RPMI8226 (cell line): ENCODE data around the gene LNP1.

Experiments used
- DNase-seq: peaks from one replicate; pipeline ENCODE4 v3.0.0-alpha.2; 2015

The LNP1 gene

GRCh38 chr3:100400419-100400779 lies 940 bp upstream of the LNP1 start:
- DNase-seq, result peak; percentile 54

- DNase-seq, result peak; percentile 64
These were observed 319 bp downstream of the LNP1 start for GRCh38 chr3:100401674-100402041.

- DNase-seq, result peak; percentile 42
These were observed 917 bp downstream of the LNP1 start for GRCh38 chr3:100402256-100402655.

- DNase-seq, result no peak
These were observed 1.6 kb downstream of the LNP1 start for GRCh38 chr3:100402891-100403290.

- DNase-seq, result peak; percentile 44
These were observed 2.3 kb downstream of the LNP1 start for GRCh38 chr3:100403362-100404249.

GRCh38 chr3:100404250-100404548 lies 2.9 kb downstream of the LNP1 start:
- DNase-seq, result no peak

- DNase-seq, result no peak
These were observed 5.8 kb downstream of the LNP1 start for GRCh38 chr3:100407164-100407563.

- DNase-seq, result no peak
These were observed 6.7 kb downstream of the LNP1 start for GRCh38 chr3:100407977-100408532.

GRCh38 chr3:100411091-100411982 lies 10.0 kb downstream of the LNP1 start:
- no peak for DNase-seq

- no peak for DNase-seq
These were observed 11.7 kb downstream of the LNP1 start for GRCh38 chr3:100412912-100413590.

- no peak for DNase-seq
These were observed 12.3 kb downstream of the LNP1 start for GRCh38 chr3:100413613-100414012.

GRCh38 chr3:100416176-100416575 lies 14.8 kb downstream of the LNP1 start:
- no peak for DNase-seq

- DNase-seq, result no peak
These were observed 15.5 kb downstream of the LNP1 start for GRCh38 chr3:100416863-100417262.

- no peak for DNase-seq
These were observed 18.1 kb downstream of the LNP1 start for GRCh38 chr3:100419406-100419805.

GRCh38 chr3:100420885-100421284 lies 19.5 kb downstream of the LNP1 start:
- no peak for DNase-seq

- no peak for DNase-seq
These were observed 22.3 kb downstream of the LNP1 start for GRCh38 chr3:100423611-100424010.

- no peak for DNase-seq
These were observed 22.9 kb downstream of the LNP1 start for GRCh38 chr3:100424261-100424660.

GRCh38 chr3:100425316-100425715 lies 24.0 kb downstream of the LNP1 start:
- no peak for DNase-seq

- no peak for DNase-seq
These were observed 24.8 kb downstream of the LNP1 start for GRCh38 chr3:100426067-100426682.

GRCh38 chr3:100427699-100428098 lies 26.4 kb downstream of the LNP1 start:
- DNase-seq, result no peak

- no peak for DNase-seq
These were observed 27.9 kb downstream of the LNP1 start for GRCh38 chr3:100429187-100429716.

GRCh38 chr3:100436951-100437350 lies 35.6 kb downstream of the LNP1 start:
- DNase-seq, result no peak
